HG03432 (cell line): ENCODE measurements around the gene IFNG.

Source experiments
- ATAC-seq: cut with Tn5 transposase; IDR thresholded peaks from one replicate; pipeline ENCODE4 v1.9.1; 2021; ENCODE audit warnings: mild to moderate bottlenecking, moderate library complexity; ENCODE audit not compliant: unreplicated experiment

Gene IFNG

DNA sequence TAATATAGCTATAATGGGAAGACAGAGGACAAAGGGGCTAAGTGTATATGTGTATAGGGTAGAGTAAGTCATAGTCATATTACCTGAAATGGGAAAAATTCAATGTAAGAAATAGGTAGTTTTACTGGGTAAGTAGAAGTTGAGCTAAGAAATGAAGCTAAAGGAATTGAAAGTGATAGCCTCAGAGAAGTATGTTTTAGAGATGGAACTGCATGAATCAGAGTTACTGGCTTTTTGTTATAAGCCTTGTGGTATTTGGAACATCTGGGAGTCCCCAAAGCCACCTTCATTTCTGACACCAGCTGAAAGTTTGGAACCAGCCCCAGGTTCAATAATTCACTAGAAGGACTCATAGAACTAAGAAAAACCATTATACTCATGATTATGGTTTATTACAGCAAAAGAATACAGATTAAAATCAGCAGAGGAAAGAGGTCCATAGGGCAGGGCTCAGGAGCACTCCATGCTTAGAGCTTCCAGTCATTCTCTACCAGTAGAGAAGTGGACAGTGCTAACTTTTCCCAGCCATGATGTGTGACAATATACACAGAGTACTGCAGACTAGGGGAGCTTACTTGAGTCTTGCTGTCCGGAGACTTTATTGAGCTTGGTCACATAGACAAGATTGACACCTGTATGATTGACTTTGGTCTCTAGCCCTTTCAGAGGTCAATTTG lies 9.8 kb upstream of the IFNG start:
- no peak for ATAC-seq

- ATAC-seq = no peak
These were observed 6.8 kb upstream of the IFNG start for GRCh38 chr12:68166317-68166831.

GRCh38 chr12:68163560-68164081 lies 4.1 kb upstream of the IFNG start:
- peak; percentile 62 for ATAC-seq

- no peak for ATAC-seq
These were observed 2.8 kb upstream of the IFNG start for GRCh38 chr12:68162374-68162773.

GRCh38 chr12:68158432-68158831 lies 1.1 kb downstream of the IFNG start:
- ATAC-seq = no peak

DNA sequence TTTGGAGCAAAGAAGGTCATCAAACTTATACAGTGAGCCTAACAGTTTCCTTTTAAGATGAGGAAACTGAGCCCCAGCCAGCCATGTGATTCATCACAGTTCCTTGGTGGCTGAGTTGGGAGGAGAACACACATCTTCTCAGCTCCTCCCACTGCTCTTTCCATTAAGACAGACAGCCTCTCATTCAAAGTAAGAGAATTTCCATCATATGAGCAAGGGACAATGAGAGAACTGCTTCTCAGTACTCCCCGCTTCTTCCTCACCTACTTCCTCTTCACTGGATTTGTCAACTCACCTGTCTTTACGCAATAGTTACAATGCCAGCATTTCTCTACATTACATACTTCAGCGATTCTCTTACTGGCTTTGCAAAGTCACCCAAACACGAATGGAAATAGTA lies 2.2 kb downstream of the IFNG start:
- ATAC-seq = no peak

DNA sequence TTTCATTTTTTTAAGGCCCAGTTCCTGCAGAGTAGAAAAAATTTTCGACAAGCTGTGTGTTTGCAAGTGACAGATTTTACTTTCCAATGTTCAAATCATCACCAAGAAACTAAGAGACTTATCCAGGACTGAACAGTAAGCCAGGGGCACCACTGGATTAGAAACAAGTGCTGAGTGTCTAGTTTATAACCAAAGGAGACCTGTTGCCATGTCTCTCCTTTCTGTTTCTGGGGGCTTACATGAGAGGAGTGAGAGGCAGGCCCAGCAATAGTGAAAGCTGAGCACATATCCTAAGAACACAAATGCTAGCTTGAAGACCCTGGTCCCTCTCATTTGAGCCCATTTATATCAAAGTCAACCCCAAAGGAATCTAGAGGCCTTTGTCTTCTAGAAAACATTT lies 2.9 kb downstream of the IFNG start:
- no peak for ATAC-seq

DNA sequence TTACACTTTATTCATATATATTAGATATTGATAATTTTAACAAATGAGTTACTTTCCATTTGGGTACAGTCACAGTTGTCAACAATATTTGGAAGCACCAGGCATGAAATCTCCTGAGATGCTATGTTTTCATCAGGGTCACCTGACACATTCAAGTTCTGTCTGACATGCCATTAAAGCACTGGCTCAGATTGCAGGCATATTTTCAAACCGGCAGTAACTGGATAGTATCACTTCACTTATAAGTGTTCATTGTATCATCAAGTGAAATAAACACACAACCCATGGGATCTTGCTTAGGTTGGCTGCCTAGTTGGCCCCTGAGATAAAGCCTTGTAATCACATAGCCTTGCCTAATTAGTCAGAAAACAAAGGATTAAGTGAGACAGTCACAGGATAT lies 4.8 kb downstream of the IFNG start:
- no peak for ATAC-seq

DNA sequence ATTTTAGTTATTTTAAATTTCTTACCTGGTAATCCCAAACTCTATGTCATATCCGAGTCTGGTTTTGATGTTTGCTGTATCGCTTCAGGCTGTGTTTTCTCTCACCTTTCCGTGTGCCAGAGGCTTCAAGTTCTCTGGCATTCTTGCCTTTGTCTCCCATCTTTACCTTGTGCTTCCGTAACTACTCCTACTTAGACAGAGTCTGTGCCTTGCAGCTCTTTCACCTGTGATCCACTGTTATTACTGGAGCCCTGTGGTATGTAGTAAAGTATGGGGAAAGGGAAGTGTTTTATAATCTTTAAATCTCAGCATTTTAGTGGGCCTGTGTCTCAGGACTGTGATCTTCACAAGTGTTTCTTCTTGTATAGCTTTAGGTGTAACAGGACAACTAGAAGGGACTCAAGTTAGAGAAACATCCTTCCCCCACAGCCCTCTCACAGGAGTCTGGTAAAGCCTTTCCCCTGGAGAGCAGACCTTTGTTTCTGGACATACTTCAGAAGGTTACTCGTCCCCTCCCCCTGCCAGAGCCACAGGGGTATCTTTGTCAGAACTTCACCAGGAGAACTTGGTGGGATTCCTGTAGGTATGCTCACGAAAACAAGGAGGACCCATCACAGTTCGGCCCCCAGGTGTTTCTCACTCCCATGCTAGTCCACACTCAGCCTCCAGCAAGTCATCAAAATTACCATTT lies 11.1 kb downstream of the IFNG start:
- ATAC-seq = no peak

DNA sequence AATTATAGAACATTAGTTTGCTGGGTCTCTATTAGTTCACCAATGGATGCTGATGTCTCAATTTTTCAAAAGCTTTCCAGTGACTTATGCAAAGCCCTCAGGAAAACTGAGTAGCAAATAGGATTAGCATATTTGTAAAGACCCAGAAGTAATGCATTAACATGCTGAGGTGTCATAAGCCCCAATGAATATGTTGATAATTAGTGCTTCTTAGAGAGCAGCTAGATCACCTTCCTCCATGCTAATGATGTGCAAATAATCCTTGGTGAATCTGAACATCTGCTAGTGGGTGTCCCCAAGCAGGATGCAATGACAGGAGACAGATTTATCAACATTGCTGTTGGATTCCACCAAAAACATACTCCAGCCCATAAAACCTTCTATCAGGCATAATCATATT lies 19.0 kb downstream of the IFNG start:
- no peak for ATAC-seq

DNA sequence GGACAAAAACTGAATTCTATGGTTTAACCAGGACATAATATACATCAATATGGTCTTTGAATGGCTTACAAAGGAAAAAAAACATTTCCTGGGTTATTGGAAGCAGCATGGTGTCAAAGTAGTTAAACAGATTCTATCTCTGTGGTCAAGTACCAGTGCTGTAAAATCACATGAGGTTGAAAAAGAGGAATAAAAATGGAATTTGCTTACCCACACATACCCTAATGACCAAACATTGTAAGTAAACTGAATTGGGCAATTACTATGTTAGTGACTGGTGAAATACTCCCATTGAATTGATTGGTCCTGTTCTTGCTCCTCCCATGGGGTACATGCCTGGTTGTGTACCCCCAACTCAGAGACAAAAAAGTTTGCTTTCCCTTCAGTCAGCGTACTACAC lies 19.6 kb downstream of the IFNG start:
- no peak for ATAC-seq

DNA sequence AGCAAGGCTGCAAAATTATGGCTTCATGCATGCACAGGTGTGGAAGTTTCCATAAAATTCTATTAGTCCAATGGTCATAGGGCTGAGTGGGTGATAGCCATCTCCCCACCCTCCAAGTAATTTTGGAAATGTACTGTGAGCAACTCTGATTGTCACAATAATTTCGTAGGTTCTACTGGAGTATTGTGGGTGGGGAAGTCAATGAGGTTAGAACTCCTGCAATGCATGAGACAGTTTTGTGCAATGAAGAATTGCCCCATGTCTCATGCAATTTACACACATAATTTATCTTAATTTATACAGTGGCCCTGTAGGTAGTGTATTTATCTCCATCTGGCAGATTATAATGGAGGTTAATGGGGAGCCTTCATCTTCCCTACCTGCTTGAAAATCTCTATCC lies 20.5 kb downstream of the IFNG start:
- no peak for ATAC-seq

DNA sequence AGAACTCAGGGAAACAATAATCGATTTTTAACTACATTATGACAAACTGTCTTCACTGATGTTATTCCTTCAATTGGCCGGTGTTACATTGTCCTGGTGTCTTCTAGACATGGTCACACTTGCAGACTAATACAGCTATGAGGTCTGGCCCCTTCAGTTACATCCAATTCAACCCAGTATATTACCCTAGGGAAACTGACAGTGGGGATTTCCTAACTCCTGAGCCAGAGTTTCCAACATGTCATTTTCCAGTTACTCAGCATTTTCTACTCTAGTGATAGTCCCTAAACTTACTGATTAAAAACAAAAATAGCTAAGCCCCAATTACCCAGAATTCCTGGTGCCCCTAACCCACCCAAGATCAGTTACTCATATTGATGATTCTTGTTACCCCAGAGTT lies 21.1 kb downstream of the IFNG start:
- no peak for ATAC-seq

- ATAC-seq = no peak
These were observed 22.2 kb downstream of the IFNG start for GRCh38 chr12:68137335-68137830.

- ATAC-seq = no peak
These were observed 24.0 kb downstream of the IFNG start for GRCh38 chr12:68135520-68135919.

- ATAC-seq = no peak
These were observed 27.6 kb downstream of the IFNG start for GRCh38 chr12:68131867-68132414.

DNA sequence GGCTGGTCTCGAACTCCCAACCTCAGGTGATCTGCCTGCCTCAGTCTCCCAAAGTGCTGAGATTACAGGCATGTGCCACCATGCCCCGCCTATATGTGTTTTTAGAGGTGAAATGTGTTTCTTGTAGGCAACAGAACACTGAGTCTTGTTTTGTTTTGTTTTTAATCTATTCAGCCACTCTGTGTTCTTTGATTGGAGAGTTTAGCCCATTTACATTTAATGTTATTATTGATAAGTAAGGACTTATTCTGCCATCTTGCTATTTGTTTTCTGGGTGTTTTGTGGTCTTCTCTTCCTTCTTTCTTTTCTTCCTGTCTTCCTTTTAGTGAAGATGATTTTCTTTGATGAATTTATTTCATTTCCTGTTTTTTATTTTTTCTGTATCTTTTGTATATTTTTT lies 29.6 kb downstream of the IFNG start:
- no peak for ATAC-seq

DNA sequence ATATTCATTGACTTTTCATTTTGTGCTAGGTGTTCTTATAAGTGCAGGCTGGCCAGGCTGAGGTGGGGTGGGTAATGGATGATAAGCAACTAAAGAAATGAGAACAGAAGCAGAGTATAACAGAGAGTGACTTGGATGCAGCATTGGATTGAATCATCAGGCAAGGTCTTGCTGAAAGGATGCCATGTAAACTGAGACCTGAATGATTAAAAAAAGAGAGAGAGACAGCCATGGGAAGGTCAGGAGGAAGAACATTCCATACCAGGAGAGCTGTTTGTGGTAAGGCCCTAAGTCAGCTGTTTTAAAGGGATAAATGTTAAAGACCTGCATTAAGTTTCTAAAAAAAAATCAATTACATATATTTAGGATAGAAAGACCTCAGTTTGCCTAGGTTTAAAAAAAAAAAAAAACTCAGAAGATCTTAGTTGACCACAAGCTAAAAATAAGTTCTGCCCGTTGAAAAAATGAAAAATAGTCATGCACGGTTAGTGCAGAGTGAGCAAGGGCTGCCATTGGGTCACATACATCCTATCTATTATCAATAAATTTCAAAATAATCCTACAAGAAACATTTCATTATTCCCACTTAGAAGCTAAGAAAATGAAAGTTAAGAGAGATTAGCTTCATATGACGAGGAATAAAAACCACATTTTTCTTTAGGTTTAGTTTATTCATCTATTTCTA lies 37.2 kb downstream of the IFNG start:
- no peak for ATAC-seq

DNA sequence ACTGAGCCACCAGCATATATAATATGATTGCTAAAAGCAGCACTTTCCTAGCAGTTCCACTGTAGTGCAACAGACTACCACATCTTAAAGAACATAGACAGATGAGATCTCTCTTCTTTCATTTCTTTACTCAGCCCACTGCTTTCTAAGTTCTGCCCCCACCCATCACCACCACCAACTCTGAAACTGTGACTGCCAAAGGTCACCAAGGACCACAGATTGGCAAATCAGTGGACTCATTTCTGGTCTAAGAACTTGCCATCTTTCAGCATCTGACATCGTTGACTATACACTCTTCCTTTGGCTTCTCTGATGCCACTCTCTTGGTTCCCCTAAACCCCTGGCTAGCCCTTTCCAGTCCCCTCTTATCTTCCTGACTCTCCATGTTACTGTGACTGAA lies 38.4 kb downstream of the IFNG start:
- ATAC-seq = no peak

- peak; percentile 95 for ATAC-seq
These were observed 39.8 kb downstream of the IFNG start for GRCh38 chr12:68119724-68120211.

DNA sequence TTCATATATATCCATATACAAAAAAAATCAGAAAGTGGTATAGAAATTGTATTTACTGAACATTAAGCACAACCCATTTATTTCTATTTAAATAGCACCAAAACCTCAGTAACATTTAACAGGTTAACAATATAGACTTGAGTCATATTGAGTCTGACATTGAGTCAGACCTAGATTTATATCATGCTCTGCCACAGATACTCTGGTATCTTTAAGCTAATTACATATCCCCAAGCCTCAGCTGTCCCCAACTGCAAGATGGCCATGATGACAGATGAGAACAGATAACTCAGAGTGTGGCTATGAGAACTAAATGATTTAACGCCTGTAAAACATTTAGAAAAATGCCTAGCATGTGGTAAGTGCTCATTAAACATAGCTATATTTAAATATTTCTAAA lies 40.3 kb downstream of the IFNG start:
- ATAC-seq = peak; percentile 76
